Measurements from ENCODE around the gene KMO. TPM values are rescaled to one million over a fixed set of nuclear protein-coding genes. Genes with fewer than 3 reads are reported as not detected.

Gene KMO
- total RNA-seq, 1 donor from 2014 or later: 0.27 TPM

DNA sequence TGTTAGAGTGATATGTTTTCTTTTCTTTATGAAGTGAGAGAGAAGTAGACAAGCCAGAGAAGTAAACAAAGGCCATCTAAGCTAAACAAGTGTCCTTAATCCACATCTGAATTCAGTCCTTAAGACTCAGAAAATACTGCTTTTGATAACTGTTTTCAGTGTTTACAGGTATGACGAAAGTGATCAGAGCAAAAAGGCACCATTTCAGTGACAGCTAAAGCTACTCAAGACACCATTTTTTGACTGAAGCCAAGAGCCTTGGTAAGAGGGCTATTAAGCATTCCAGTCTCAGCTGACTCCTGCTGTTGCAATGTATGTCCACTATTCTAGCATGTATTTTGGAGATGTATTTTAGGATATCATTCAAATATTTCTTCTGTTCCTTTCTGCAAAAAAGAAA is 4.1 kb downstream of the KMO start:
- DNase-seq (ENCODE audit: low read depth): no peak

DNA sequence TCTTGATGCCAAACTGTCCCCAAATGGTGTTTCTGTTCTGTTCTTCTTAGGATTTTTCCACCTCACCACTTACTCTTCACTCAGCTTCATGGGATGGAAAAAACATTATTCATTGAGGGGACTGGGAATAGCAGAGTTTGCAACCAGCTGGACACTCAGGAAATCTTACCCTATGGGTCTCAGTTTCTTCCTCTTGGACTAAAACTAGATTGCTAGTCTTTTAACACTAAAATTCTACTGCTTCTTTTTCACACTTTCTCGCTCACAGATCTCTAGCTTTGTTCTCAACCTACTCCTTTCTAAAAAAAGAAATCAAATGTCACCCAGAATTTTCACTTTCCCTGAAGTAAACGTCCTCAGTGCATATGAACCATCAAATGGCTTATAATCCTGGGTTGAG is 4.8 kb downstream of the KMO start:
- no peak for DNase-seq (ENCODE audit: low read depth)

DNA sequence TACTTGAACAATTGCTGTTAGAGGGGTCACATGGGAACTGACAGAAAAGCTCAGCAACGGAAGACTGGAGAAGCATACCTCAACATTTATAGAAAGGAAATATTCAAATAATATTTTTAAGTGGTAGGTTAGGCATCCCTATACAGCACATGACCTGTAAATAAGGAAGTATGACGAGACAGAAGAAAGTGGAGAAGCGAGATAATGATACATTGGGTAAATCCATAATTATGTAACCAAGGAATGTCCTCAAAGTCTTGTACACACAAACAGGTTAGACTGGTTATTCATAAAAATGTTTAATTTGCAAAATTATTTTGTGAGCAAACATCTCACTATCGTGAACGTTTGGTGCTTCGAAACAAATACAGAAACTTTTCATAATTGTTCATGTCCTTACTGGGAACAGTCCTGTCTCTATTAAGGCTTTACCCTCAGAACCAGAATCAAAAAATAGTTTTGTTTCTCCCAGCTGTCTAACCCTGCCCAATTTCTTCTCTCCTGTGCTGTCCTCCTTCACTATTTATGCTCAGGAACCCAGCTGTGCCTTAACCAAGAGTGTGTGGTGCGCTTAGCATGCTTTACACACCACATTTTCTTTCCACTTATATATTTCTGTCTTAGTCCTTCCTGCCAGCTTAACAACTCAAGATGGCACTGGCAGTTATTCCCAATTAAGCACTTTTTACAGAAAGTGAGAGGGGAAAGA is 10.2 kb downstream of the KMO start:
- DNase-seq (ENCODE audit: low read depth): no peak

DNA sequence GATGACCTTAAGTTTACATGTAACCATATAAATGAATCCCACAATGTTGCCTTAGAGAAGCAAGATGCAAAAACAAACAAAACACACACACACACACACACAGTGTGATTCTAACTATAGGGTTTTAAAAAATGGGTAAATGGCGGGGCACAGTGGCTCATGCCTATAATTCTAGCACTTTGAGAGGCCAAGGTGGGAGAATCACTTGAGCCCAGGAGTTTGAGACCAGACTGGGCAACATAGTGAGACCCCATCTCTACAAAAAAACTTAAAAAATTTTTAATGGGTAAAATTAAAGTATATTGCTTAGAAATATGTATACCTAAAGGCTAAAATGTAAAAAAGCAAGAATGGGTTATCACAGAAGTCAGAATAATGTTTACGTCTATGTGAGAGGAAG is 15.8 kb downstream of the KMO start:
- no peak for DNase-seq (ENCODE audit: low read depth)

DNA sequence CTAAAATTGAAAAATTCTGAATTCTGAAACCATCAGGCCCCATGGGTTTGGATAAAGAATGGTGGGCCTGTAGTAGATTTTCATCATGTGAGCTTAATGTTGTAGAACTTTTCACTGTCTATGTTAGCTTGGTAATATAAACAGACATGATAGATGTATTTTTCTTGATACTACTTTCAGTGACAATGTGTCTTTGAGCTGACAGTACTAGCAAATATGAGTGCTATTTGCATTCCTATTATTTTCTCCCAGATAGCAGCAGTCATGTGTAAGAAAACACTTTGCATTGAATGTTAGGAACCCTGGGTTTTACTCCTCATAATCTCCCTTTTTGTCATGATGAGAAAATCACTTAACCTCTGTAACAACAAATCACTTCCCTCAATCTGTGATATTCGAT is 18.1 kb downstream of the KMO start:
- DNase-seq (ENCODE audit: low read depth): no peak

DNA sequence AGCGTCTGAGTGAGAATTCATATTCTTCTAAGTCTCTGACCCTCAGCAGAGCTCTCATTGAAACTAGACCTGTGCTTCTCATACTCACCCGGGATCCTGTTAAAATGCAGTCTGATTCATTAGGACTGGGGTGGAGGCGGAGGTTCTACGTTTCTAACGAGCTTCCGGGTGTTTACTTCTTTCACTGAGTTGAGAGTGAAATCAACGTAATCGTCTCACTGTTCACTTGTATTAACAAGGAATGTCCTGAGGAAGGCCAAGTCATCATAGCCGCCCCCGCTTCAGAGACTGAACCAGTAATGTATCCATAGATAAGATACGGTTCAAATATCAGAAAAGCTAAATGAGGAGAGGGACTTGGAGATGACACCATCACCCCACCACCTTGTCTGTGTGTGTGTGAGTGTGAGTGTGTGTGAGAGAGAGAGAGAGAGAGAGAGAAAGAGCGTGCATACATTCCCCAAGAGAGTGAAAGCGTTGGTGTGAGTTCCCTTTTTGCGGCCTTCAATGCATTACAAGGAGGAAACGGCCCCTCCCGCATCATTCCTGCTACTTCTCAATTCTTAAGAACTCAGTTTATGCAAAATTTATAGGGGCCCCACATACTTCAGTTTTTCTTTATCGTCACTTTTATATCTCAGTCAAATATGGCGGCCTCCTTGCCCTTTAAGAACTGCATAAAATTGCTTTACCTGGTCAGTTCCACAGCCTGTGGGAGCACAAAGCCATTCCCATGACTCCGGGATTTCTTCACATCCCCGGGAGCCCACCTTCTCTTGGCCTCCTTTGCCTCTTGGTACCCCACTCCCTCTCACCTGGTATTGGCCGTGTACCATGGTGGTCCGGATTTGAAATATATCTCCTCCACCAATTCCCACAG is 19.8 kb downstream of the KMO start:
- no peak for DNase-seq (ENCODE audit: low read depth)

DNA sequence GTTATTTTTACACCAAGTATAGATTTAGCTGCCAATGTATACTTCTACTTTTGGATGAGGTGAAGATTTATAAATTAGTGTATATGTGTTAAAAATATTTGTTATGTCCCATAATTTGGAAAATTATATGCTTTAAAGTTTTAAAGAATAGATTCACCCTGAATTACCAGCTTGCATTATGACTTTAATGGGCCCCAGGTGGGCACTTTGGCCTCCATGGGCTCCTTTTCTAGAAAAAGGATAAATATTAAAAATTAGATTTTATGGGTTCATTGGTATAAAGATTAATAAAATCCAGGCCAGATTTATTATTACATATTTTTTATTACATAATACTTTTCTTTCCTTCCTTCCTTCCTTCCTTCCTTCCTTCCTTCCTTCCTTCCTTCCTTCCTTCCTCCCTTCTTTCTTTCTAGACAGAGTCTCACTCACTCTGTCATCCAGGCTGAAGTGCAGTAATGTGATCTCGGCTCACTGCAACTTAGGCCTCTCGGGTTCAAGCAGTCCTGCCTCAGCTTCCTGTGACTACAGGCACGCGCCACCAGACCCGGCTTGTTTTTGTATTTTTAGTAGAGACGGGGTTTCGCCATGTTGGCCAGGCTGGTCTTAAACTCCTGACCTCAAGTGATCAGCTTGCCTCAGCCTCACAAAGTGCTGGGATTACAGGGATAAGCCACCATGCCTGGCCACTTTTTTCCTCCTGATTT is 21.9 kb downstream of the KMO start:
- no peak for DNase-seq (ENCODE audit: low read depth)

DNA sequence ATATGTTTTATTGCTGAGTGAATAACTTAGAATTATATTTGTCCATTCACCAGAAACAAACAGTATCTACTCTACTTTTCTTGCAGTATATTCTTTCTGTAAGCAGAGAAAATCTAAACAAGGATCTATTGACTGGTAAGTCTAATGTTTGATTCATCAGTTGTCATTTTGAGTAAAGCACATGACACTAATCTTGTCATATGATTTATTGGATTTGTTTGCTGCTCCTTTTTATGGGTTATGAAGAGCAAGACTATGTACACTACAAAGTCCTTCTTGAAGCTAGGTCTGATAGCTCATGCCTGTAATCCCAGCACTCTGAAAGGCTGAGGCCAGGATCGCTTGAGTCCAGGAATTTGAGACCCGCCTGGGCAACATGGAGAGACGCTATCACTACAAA is 23.3 kb downstream of the KMO start:
- DNase-seq (ENCODE audit: low read depth): no peak

DNA sequence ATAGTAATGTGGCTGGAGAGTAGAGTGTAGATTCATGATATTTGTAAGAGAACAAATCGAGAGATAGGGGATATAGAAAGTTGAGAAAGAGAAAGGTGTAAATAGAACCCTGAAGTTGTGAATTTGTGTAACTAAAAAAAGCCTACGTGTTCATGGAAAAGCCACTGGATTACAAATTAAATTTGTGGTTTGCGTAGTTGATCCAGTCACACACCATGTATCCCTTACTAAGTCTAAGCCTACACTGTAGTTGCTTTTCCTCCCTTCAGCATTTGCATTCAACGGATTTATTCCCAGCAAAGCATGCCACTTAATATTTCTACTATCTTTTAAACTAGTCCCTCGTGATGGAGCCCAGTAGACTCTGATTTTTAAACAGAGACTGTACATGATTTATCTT is 24.9 kb downstream of the KMO start:
- DNase-seq (ENCODE audit: low read depth): no peak

DNA sequence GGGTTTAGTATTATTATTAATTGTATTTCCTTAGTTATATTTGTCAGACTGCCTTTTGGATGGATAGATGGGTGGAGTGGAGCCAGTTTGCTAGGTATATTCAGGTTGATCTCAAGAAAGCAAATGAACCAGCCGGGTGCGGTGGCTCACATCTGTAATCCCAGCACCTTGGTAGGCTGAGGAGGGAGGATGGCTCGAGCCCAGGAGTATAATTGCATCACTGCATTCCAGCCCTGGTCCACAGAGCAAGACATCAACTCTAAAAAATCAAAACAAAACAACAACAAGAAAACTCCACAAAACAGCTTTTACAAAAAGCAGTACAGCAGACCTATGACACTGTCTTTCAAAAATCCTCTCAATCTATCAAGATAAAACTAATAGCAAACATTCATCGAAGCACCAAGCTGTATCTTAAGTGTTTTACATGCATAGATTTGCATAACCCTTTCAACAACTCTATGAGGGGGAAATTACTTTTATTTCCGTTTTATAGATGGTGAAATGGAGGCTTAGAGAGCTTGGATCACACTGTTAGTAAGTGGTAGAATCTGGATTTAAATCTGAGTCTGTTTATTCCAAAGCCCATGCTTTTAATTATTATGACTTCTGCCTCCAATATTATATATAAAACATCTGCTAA is 25.5 kb downstream of the KMO start:
- no peak for DNase-seq (ENCODE audit: low read depth)

DNA sequence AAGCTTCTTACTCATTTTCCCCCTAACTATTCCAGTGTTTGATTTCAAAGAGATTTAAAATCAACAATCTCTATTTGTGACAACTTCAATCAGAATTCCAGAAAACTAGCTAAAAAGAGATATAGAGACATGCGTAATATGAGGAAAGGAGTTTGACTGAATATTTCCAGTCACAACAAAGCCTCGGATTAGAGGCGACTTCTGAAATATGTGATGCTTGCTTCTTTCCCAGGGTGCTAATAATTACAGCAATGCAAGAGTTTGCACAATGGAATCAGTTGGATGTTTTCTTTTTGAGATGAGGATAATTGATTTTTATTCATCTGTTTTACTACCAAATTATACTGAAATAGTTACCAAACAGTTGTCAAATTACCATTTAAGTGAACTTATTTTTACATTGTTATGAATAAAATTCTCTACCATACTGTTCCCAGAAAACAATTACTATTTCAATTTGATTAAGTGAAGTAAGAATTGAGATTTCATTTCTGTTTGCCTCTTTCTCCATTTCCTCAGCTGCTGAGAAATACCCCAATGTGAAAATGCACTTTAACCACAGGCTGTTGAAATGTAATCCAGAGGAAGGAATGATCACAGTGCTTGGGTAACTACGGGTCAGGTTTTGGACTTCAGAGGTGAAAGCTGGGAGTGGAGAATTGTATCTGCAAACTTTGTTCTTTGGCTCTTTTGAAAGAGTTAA is 28.1 kb downstream of the KMO start:
- DNase-seq (ENCODE audit: low read depth): peak; percentile 48

DNA sequence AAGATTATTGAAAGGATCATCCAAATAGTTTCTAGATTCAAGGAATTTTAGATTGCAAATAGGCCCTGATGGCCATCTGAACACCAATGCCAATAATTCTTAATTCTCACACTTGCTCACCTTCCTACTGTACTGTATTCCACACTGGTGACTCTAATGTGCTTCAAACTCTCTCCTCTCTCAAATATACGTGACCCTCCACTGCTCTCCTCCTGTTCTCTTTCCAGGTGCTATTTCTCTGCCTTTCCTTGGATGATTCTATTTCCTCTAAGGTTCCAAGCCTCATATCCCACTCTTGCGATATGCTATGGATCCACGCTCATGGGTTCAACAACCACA is 28.6 kb downstream of the KMO start:
- DNase-seq (ENCODE audit: low read depth): no peak

DNA sequence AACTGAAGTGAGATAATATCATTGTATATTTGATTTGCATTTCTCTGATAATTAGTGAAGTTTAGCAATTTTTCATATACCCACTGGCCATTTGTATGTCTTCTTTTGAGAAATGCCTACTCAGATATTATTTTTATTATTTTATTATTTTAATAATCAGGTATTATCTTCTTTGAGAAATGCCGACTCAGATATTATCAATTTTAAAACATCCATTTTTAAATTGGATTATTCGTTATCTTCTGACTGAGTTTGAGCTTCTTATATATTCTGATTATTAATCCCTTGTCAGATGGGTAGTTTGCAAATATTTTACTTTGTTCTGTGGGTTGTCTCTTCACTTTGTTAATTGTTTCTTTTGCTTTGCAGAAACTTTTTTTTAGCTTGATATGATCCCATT is 37.7 kb downstream of the KMO start:
- DNase-seq (ENCODE audit: low read depth): no peak

DNA sequence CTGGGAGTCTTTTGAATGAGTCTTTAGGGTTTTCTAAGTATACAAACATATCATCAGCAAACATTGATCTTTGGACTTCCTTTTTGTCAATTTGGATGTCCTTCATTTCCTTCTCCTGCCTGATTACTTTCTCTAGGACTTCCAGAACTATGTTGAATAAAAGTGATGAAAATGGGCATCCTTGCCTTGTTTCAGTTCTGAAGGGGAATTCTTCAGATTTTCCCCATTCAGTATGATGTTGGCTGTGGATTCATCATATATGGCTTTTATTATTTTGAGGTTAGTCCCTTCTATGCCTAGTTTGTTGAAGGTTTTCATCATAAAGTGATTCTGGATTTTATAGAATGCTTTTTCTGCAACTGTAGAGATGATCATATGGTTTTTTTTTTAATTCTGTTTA is 42.0 kb downstream of the KMO start:
- no peak for DNase-seq (ENCODE audit: low read depth)

DNA sequence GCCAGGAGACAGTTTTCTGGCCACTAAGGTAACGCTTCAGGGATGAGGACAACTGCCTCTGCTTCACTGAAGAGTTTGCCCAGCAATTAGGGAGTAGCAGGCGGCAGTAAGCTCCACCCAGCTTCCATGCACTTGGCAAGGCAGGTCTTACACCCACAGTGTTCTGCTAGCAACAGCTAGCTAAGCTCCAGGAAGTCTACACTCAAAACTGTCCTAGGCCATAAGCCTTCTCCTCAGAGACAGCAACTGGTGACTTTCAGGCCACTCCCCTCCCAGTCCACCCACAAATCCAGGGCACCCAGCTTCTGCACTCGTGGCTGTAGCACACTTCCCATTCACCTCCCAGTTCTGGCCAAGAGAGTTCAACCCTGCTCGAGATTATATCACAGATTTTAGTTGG is 47.3 kb downstream of the KMO start:
- DNase-seq (ENCODE audit: low read depth): no peak

DNA sequence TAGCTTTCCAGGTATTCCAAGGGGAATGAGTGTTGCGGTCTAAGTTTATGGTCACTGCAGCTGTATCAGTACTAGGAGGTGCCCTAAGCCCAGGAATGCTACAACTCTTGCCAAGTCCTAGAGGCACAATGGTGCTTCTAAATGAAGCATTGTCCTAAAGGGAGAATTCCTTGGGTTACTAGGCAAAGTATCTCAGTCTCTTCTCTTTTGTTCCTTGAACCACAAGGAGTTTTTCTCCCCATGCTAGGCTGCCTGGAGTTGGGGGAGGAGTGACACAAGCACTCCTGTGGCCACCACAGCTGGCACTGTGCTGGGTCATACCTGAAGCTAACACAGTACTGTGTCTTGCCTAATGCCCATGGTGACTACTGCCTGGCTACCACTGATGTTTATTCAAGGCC is 50.7 kb downstream of the KMO start:
- DNase-seq (ENCODE audit: low read depth): no peak

DNA sequence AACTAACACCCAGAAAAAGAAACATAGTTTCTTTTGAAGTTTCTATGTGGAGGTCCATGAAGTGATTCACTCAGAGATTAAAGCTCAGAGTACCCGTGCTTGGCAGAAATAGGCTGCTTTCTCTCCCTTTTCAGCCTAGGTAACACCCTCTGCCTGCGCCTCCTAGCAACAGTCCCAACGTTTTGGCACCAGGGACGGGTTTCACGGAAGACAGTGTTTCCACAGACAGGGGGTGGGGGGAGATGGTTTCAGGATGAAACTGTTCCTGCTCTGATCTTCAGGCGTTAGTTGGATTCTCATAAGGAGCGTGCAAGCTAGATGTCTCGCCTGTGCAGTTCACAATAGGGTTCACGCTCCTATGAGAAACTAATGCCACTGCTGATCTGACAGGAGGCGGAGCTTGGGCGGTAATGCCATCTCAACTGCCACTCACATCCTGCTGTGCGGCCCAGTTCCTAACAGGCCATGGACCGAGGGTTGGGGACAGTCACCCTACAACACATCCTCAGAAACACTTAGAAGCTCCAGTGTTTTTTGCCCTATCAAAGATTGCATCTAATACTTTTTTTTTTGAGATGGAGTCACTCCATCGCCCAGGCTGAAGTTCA is 54.8 kb downstream of the KMO start:
- DNase-seq (ENCODE audit: low read depth): no peak

DNA sequence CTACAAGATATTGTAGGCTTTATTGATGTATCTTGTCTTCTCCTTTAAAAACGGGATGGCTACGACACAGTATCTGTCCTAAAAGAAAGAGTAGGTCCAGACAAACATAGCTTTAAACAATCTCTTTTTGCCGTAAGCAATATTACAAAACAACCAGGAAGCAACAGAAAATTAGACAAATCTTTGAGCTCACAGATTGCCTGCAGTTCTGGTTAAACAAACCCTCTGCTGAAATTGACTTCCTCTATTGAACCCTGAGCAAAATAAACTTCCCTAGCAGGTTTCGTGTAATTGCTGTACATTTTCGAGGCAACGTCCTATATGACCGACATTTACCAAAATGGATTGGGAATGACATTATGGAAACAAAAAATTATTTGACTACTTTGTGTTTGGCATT is 57.3 kb downstream of the KMO start:
- DNase-seq (ENCODE audit: low read depth): no peak

DNA sequence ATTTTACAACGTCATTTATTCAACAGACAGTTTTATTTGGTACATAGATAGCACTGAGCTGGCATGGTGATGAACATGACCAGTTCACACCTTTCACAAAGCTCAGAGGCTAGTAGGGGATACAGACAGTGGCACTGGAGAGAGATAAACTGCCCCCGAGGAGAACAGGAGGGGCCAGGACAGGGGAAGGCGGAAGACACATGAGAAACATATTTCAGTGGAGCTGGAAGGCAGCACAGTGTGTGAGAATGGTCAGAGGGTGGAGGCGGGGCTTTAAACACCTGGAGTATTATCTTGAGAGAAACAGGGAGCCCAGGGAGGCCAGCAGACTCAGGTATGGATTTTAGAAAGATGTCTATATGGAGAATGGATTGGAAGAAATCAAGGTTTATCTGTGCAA is 58.5 kb downstream of the KMO start:
- DNase-seq (ENCODE audit: low read depth): no peak

DNA sequence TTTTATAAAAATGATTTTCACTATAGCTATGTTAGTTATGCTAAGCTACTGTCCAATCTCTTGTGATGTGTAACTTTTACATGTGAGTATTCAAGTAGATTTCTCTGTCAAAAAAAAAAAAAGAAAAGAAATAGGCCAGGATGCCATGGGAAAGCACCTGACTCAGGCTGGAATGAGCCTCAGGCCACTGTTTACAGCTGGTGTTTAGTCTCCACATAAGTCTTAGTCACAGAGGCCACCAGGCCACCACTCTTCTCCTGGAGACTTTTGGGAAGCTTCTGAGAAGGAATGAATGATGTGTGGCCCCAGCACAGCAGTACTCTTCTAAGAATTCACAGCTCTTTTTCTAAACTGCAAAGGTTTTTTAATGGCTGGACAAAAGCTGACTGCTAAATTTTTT is 59.1 kb downstream of the KMO start:
- peak; percentile 24 for DNase-seq (ENCODE audit: low read depth)

DNA sequence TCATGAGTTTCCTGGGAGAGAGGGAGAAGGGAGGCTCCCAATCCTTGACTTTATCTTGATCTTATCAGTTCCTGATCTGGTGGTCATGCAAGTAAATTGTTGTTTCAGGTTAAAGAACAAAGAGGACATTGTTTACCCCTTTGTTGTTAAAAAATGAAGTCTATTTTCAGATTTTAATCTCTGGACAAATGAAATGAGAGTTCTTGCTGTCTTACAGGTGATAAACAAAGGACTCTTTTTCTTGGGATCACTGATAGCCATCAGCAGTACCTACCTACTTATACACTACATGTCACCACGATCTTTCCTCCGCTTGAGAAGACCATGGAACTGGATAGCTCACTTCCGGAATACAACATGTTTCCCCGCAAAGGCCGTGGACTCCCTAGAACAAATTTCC is 59.6 kb downstream of the KMO start:
- no peak for DNase-seq (ENCODE audit: low read depth)

All from myocyte (in vitro differentiated cells).